ENCODE results near the gene TCFL5. TPM values are rescaled to one million over a fixed set of nuclear protein-coding genes. Genes with fewer than 3 reads are reported as not detected.

Gene TCFL5
- total and polyA plus RNA-seq, 2 donors from 2014 or later: 6.1 to 11.5 TPM

- H3K4me1 ChIP-seq (ENCODE audit: control insufficient read depth in 2 of 3, insufficient read depth in 2 of 3, low read depth in 1 of 3, low read length in 3 of 3): peaks cover 0 to 12% (median under 1%) of the 10 kb centered on the region in 3 donors
- peaks cover 4% of the 10 kb centered on the region for H3K27me3 ChIP-seq (ENCODE audit: control insufficient read depth, insufficient read depth, low read length)
- intact Hi-C loops (cut with DNase I): no loop called here
- H3K27ac ChIP-seq (ENCODE audit: low read depth in 2 of 2, low read length in 2 of 2): no peak overlapping the region
- DNase-seq: no peak
- no peak overlapping the region for H3K4me3 ChIP-seq (ENCODE audit: low read length in 3 of 3)
- no peaks in the 10 kb centered on the region for H3K9me3 ChIP-seq (ENCODE audit: control insufficient read depth in 2 of 3, insufficient read depth in 1 of 3, low read length in 3 of 3)
- no peak for TF ChIP-seq CTCF (IDR thresholded peaks at IDR 0.05; ENCODE audit: borderline replicate concordance, extremely low read depth, insufficient read depth)
- no peak overlapping the region for H3K9ac ChIP-seq (ENCODE audit: low read length in 3 of 3)
- FAIRE-seq: no peak
- peaks cover 0 to 23% (median 12%) of the 10 kb centered on the region in 3 donors for H3K36me3 ChIP-seq (ENCODE audit: control insufficient read depth in 2 of 3, insufficient read depth in 3 of 3, low read length in 3 of 3)
These were observed 49.9 kb downstream of the TCFL5 start for GRCh38 chr20:62811720-62812119.

- Histone ChIP-seq H3K4me1 (ENCODE audit: control insufficient read depth in 2 of 3, insufficient read depth in 2 of 3, low read depth in 1 of 3, low read length in 3 of 3) (peaks cover 0 to 13% (median 5%) of the 10 kb centered on the region in 3 donors), H3K9me3 (ENCODE audit: control insufficient read depth in 2 of 3, insufficient read depth in 1 of 3, low read length in 3 of 3) (no peaks in the 10 kb centered on the region), H3K9ac (ENCODE audit: low read length in 3 of 3) (no peak overlapping the region), H3K27ac (ENCODE audit: low read depth in 2 of 2, low read length in 2 of 2) (no peak overlapping the region), H3K36me3 (ENCODE audit: control insufficient read depth in 2 of 3, insufficient read depth in 3 of 3, low read length in 3 of 3) (peaks cover 0 to 23% (median 12%) of the 10 kb centered on the region in 3 donors), H3K4me3 (ENCODE audit: low read length in 3 of 3) (no peak overlapping the region), H3K27me3 (ENCODE audit: control insufficient read depth, insufficient read depth, low read length) (peaks cover 4% of the 10 kb centered on the region)
- no peak for FAIRE-seq
- TF ChIP-seq CTCF (IDR thresholded peaks at IDR 0.05; ENCODE audit: borderline replicate concordance, extremely low read depth, insufficient read depth): no peak
- intact Hi-C loops (cut with DNase I): no loop called here
- no peak for DNase-seq
These were observed 50.3 kb downstream of the TCFL5 start for GRCh38 chr20:62811320-62811719.

- H3K9ac ChIP-seq (ENCODE audit: low read length in 3 of 3): no peak overlapping the region
- H3K27me3 ChIP-seq (ENCODE audit: control insufficient read depth, insufficient read depth, low read length): no peaks in the 10 kb centered on the region
- no peak for FAIRE-seq
- intact Hi-C loops (cut with DNase I): loop anchor here (10.0 kb wide), 1 partner anchor 145 kb away; no protein-coding TSS in a partner anchor
- H3K4me1 ChIP-seq (ENCODE audit: control insufficient read depth in 2 of 3, insufficient read depth in 2 of 3, low read depth in 1 of 3, low read length in 3 of 3): peaks cover 0 to 16% (median 12%) of the 10 kb centered on the region in 3 donors
- TF ChIP-seq CTCF (IDR thresholded peaks at IDR 0.05; ENCODE audit: borderline replicate concordance, extremely low read depth, insufficient read depth): no peak
- H3K9me3 ChIP-seq (ENCODE audit: control insufficient read depth in 2 of 3, insufficient read depth in 1 of 3, low read length in 3 of 3): no peaks in the 10 kb centered on the region
- H3K4me3 ChIP-seq (ENCODE audit: low read length in 3 of 3): no peak overlapping the region
- no peak for DNase-seq
- H3K36me3 ChIP-seq (ENCODE audit: control insufficient read depth in 2 of 3, insufficient read depth in 3 of 3, low read length in 3 of 3): peaks cover 0 to 23% (median 12%) of the 10 kb centered on the region in 3 donors
- H3K27ac ChIP-seq (ENCODE audit: low read depth in 2 of 2, low read length in 2 of 2): no peak overlapping the region
These were observed 51.8 kb downstream of the TCFL5 start for GRCh38 chr20:62809530-62810428.
